HepG2 (cell line): ENCODE data around the gene GALNT10. TPM values are rescaled to one million over a fixed set of nuclear protein-coding genes. Genes with fewer than 3 reads are reported as not detected.

Source experiments
- ATAC-seq: fragments of 200-7000 bp; cut with Tn5 transposase; 3 replicates; pipeline ENCODE4 v1.9.1; 2020; ENCODE audit warnings: mild to moderate bottlenecking, moderate library complexity
- BruUV-seq: library from RNA; stranded (reverse); fragments of 400-500 nt; replicated peaks from 2 replicates; lab custom pipeline; 2021; lab: Mats Ljungman, UMichigan
- CTCF ChIA-PET: fragments of 300-600 bp; formaldehyde crosslinking; extraction: SDS; loops from one replicate; lab custom pipeline; 2021; ENCODE audit warnings: low total read pairs, inconsistent platforms, low intra/inter-chr PET ratio; lab: Yijun Ruan, JAX
- POLR2A ChIA-PET: fragments of 350-600 bp; sonication (Branson Sonifier 250); formaldehyde crosslinking; loops from one replicate; lab custom pipeline; 2020; ENCODE audit warnings: antibody characterized with exemption, inconsistent platforms; lab: Yijun Ruan, JAX
- DNase-seq: peaks from one replicate; pipeline ENCODE4 v3.0.0-alpha.2; 2015; ENCODE audit warnings: low spot score
- FAIRE-seq: peaks from 3 replicates; lab custom pipeline; 2011; peaks lifted over from hg19 to GRCh38; lab: Jason Lieb, UNC
- H2AFZ ChIP-seq: one replicate; pipeline ENCODE4 v1.6.1; 2011; ENCODE audit warnings: low read length, inconsistent platforms
- H3K27ac ChIP-seq: fragments of 300-600 bp; 3 replicates; pipeline ENCODE4 v1.8.0; 2011; ENCODE audit warnings: mixed run types, mild to moderate bottlenecking, mixed read lengths, low read length, inconsistent platforms; ENCODE audit not compliant: insufficient read depth; ENCODE audit errors: extremely low read length
- H3K27me3 ChIP-seq, 2 experiments: fragments of 200-600 bp in 1 of 2; 2 replicates in 1 of 2; 3 replicates in 1 of 2; pipeline versions ENCODE4 v1.6.0 to v1.8.0; 2011; ENCODE audit warnings: low read length in 2 of 2, mild to moderate bottlenecking in 2 of 2, moderate library complexity in 2 of 2, inconsistent platforms in 1 of 2; ENCODE audit not compliant: insufficient read depth in 2 of 2, control insufficient read depth in 1 of 2
- H3K36me3 ChIP-seq, 2 experiments: fragments of 200-600 bp in 1 of 2; replicated peaks in 1 of 2; 2 replicates in 1 of 2; 3 replicates in 1 of 2; pipeline versions ENCODE4 v1.5.1 to v1.8.0; 2011; ENCODE audit warnings: low read length in 2 of 2, inconsistent platforms in 1 of 2; ENCODE audit not compliant: insufficient read depth in 2 of 2, control insufficient read depth in 1 of 2
- H3K4me1 ChIP-seq: 2 replicates; pipeline ENCODE4 v1.5.1; 2012; ENCODE audit warnings: low read length, inconsistent platforms; ENCODE audit not compliant: insufficient read depth
- H3K4me2 ChIP-seq: 2 replicates; pipeline ENCODE4 v1.6.0; 2011; ENCODE audit warnings: low read depth, low read length, inconsistent platforms
- H3K4me3 ChIP-seq, 3 experiments: fragments of 200-600 bp in 1 of 3; sonication (generic), shearing (Covaris generic) in 1 of 3; replicated peaks in 1 of 3; 2 replicates each; pipeline ENCODE4 v1.5.1; 2011 to 2016; ENCODE audit warnings: low read length in 3 of 3, inconsistent platforms in 2 of 3, low read depth in 2 of 3, mild to moderate bottlenecking in 2 of 3, control low read depth in 1 of 3, mixed read lengths in 1 of 3; ENCODE audit not compliant: insufficient read depth in 1 of 3
- H3K79me2 ChIP-seq: one replicate; pipeline ENCODE4 v1.6.1; 2011; ENCODE audit warnings: low read length, inconsistent platforms; ENCODE audit not compliant: insufficient read depth
- H3K9ac ChIP-seq: 2 replicates; pipeline ENCODE4 v1.6.0; 2011; ENCODE audit warnings: mild to moderate bottlenecking, low read depth, low read length, inconsistent platforms; ENCODE audit not compliant: insufficient read depth
- H3K9me3 ChIP-seq: 2 replicates; pipeline ENCODE4 v1.5.1; 2012; ENCODE audit warnings: mild to moderate bottlenecking, low read length
- H4K20me1 ChIP-seq: 2 replicates; pipeline ENCODE4 v1.6.0; 2011; ENCODE audit warnings: inconsistent platforms, mild to moderate bottlenecking, low read length, moderate library complexity; ENCODE audit not compliant: insufficient read depth
- DRAP1 ChIP-seq: IDR thresholded peaks from 2 replicates; pipeline ENCODE4 v1.6.1; 2016; ENCODE audit warnings: missing genetic modification reagents, missing compliant biosample characterization
- HMG20A ChIP-seq: IDR thresholded peaks from 2 replicates; pipeline ENCODE4 v1.6.1; 2016; ENCODE audit warnings: borderline replicate concordance
- HOXD1 ChIP-seq: sonication (generic); formaldehyde crosslinking; IDR thresholded peaks from 2 replicates; pipeline ENCODE4 v1.5.0; 2020; ENCODE audit warnings: missing genetic modification reagents
- MEF2D ChIP-seq: sonication (generic); formaldehyde crosslinking; IDR thresholded peaks from 2 replicates; pipeline ENCODE4 v1.5.1; 2020; ENCODE audit warnings: mild to moderate bottlenecking, missing genetic modification reagents
- TEF ChIP-seq: sonication (generic); formaldehyde crosslinking; IDR thresholded peaks from 2 replicates; pipeline ENCODE4 v1.5.0; 2020; ENCODE audit warnings: missing genetic modification reagents
- THAP9 ChIP-seq: sonication (generic); formaldehyde crosslinking; IDR thresholded peaks from 2 replicates; pipeline ENCODE4; 2020; ENCODE audit warnings: missing genetic modification reagents, mild to moderate bottlenecking, borderline replicate concordance
- WGBS: methylation state at CpG from one replicate; pipeline ENCODE4 v1.1.6; 2017; ENCODE audit warnings: low lambda C conversion rate; 5-methylcytosine and 5-hydroxymethylcytosine counted together
- in situ Hi-C: cut with HindIII; loops from 2 replicates; pipeline ENCODE4 v1.10.0; 2017; ENCODE audit warnings: low pct_unique_long_range_greater_than_20kb; ENCODE audit not compliant: extremely low pct_ligation_motif_present
- intact Hi-C: fragments of 100-400 bp; cut with micrococcal nuclease; formaldehyde crosslinking; loops from one replicate; pipeline ENCODE4 v1.10.0; 2022; ENCODE audit not compliant: unreplicated experiment
- polyA plus RNA-seq, 8 experiments: library from polyadenylated mRNA; depleted of rRNA in 3 of 8; stranded (reverse) in 7 of 8; unstranded in 1 of 8; fragments of >200 nt; fragmentation: Illumina TruSeq in 4 of 8; extraction: Trizol in 4 of 8; gene quantifications; 2 replicates each; pipeline versions ENCODE4 v1.2.1 to v1.2.3, GENCODE V29; 2011 to 2016; ENCODE audit warnings: low read depth in 4 of 8, missing spikeins in 1 of 8, mixed read lengths in 1 of 8; ENCODE audit not compliant: insufficient read depth in 1 of 8
- total RNA-seq, 5 experiments: library from RNA; depleted of rRNA; stranded (reverse); fragments of >200 nt; fragmentation: Illumina TruSeq; extraction: Trizol; gene quantifications; 2 replicates each; pipeline ENCODE4 v1.2.3, GENCODE V29; 2016; ENCODE audit warnings: low read depth in 1 of 5

GALNT10 gene
- total and polyA plus RNA-seq, 2 of the 13 experiments (the other 11 are each of a cell fraction or from before 2014, with no cell fraction given): 8.1 to 11.2 TPM

- FAIRE-seq: no peak
- no peaks in the 10 kb centered on the region for H4K20me1 ChIP-seq
- ATAC-seq: no peak
These were observed 183.7 kb downstream of the GALNT10 start for GRCh38 chr5:154374264-154374663.

More at GRCh38 chr5:154374264-154374663, 183.7 kb downstream of the GALNT10 start:
- ChIA-PET CTCF (no interaction called here), POLR2A (no interaction called here)
- in situ Hi-C loops (no loop called here), intact Hi-C loops (no loop called here)
- Histone ChIP-seq H2AFZ (no peak overlapping the region), H3K27ac (no peak overlapping the region), H3K4me2 (no peak overlapping the region), H3K27me3 (no peaks in the 10 kb centered on the region), H3K4me1 (peaks cover 7% of the 10 kb centered on the region), H3K36me3 (peaks cover 0 to 2% of the 10 kb centered on the region in 2 experiments; a peak in 2 of 5 replicates), H3K9me3 (no peaks in the 10 kb centered on the region), H3K4me3 (no peak overlapping the region), H3K79me2 (no peaks in the 10 kb centered on the region), H3K9ac (no peak overlapping the region)
- no peak for DNase-seq
- no peak for TF ChIP-seq DRAP1 (CRISPR knock-in tag)
- no peak for TF ChIP-seq HMG20A
- no peak for TF ChIP-seq THAP9 (CRISPR knock-in tag)
- no peak for TF ChIP-seq MEF2D (CRISPR knock-in tag)
- no peak for TF ChIP-seq HOXD1
- TF ChIP-seq TEF: no peak
- WGBS: 97% methylated on average over 4 of the region's 4 CpGs
- BruUV-seq: no TSS peak
